Chondrocyte (in vitro differentiated cells): ENCODE measurements around the gene GPR37. TPM values are rescaled to one million over a fixed set of nuclear protein-coding genes. Genes with fewer than 3 reads are reported as not detected.

Experiments used
- DNase-seq: peaks from one replicate; pipeline ENCODE4 v3.0.0; 2021; ENCODE audit warnings: mixed read lengths, low spot score
- H3K27ac Mint-ChIP-seq: one replicate; pipeline ENCODE4 v1.8.0; 2021; ENCODE audit warnings: mild to moderate bottlenecking, moderate library complexity, mixed read lengths; ENCODE audit not compliant: unreplicated experiment
- H3K27me3 Mint-ChIP-seq: 2 replicates; pipeline ENCODE4 v1.8.0; 2021; ENCODE audit warnings: low read depth, mixed read lengths
- H3K36me3 Mint-ChIP-seq: 2 replicates; pipeline ENCODE4 v1.8.0; 2021; ENCODE audit warnings: low read depth, mixed read lengths
- H3K4me1 Mint-ChIP-seq: 2 replicates; pipeline ENCODE4 v1.8.0; 2021; ENCODE audit warnings: low read depth, mild to moderate bottlenecking, mixed read lengths
- H3K4me3 Mint-ChIP-seq: one replicate; pipeline ENCODE4 v1.8.0; 2021; ENCODE audit warnings: mild to moderate bottlenecking, moderate library complexity, mixed read lengths; ENCODE audit not compliant: unreplicated experiment
- H3K9me3 Mint-ChIP-seq: 2 replicates; pipeline ENCODE4 v1.8.0; 2021; ENCODE audit warnings: low read depth, mixed read lengths
- CTCF ChIP-seq: fragments of 200-600 bp; sonication (generic); IDR thresholded peaks from 2 replicates; pipeline ENCODE4 v1.5.0; 2021; ENCODE audit warnings: antibody characterized with exemption, mild to moderate bottlenecking, moderate library complexity
- total RNA-seq: library from RNA; stranded (reverse); gene quantifications from 3 replicates; pipeline ENCODE4 v1.2.1, GENCODE V29; 2021

Gene GPR37
- total RNA-seq, 1 donor from 2014 or later, result 1.6 TPM

- no peak for TF ChIP-seq CTCF
- no peak for DNase-seq
- H3K4me3 Mint-ChIP-seq, result no peak overlapping the region
- no peaks in the 10 kb centered on the region for H3K36me3 Mint-ChIP-seq
- no peak overlapping the region for H3K27ac Mint-ChIP-seq
- no peaks in the 10 kb centered on the region for H3K27me3 Mint-ChIP-seq
- no peaks in the 10 kb centered on the region for H3K9me3 Mint-ChIP-seq
- H3K4me1 Mint-ChIP-seq, result peaks cover 17% of the 10 kb centered on the region
Measured at GRCh38 chr7:124723012-124723411, 42.6 kb downstream of the GPR37 start.

GRCh38 chr7:124722292-124722691 lies 43.3 kb downstream of the GPR37 start:
- no peak overlapping the region for H3K4me3 Mint-ChIP-seq
- no peaks in the 10 kb centered on the region for H3K27me3 Mint-ChIP-seq
- H3K36me3 Mint-ChIP-seq, result no peaks in the 10 kb centered on the region
- H3K9me3 Mint-ChIP-seq, result no peaks in the 10 kb centered on the region
- no peak overlapping the region for H3K27ac Mint-ChIP-seq
- H3K4me1 Mint-ChIP-seq, result peaks cover 17% of the 10 kb centered on the region
- DNase-seq, result no peak
- no peak for TF ChIP-seq CTCF

GRCh38 chr7:124720195-124720594 lies 45.4 kb downstream of the GPR37 start:
- H3K27me3 Mint-ChIP-seq, result no peaks in the 10 kb centered on the region
- no peak for DNase-seq
- no peaks in the 10 kb centered on the region for H3K36me3 Mint-ChIP-seq
- H3K4me3 Mint-ChIP-seq, result no peak overlapping the region
- H3K27ac Mint-ChIP-seq, result no peak overlapping the region
- H3K4me1 Mint-ChIP-seq, result peaks cover 17% of the 10 kb centered on the region
- H3K9me3 Mint-ChIP-seq, result no peaks in the 10 kb centered on the region
- no peak for TF ChIP-seq CTCF

GRCh38 chr7:124718032-124718766 lies 47.4 kb downstream of the GPR37 start:
- DNase-seq, result no peak
- Mint-ChIP-seq H3K4me3 (no peak overlapping the region), H3K27ac (no peak overlapping the region), H3K4me1 (peaks cover 26% of the 10 kb centered on the region), H3K36me3 (no peaks in the 10 kb centered on the region), H3K9me3 (no peaks in the 10 kb centered on the region), H3K27me3 (no peaks in the 10 kb centered on the region)
- no peak for TF ChIP-seq CTCF

- Mint-ChIP-seq H3K27ac (no peak overlapping the region), H3K4me1 (peaks cover 27% of the 10 kb centered on the region), H3K9me3 (no peaks in the 10 kb centered on the region), H3K4me3 (no peak overlapping the region), H3K36me3 (no peaks in the 10 kb centered on the region), H3K27me3 (no peaks in the 10 kb centered on the region)
- no peak for TF ChIP-seq CTCF
- no peak for DNase-seq
Measured at GRCh38 chr7:124716894-124717293, 48.7 kb downstream of the GPR37 start.
